WERI-Rb-1 (cell line): ENCODE data around the gene LRRC4C.
"Not testable (repeated sequence)": the region's sequence is repeated elsewhere in the genome, so short reads cannot be mapped to it uniquely, and the experiment has no call there.

Source experiments
- DNase-seq: peaks from one replicate; pipeline ENCODE4 v3.0.0-alpha.2; 2020
- H3K27ac ChIP-seq: fragments of 250-450 bp; sonication (Bioruptor Pico); 2 replicates; pipeline ENCODE4 v1.5.1; 2020; ENCODE audit warnings: mild to moderate bottlenecking, moderate library complexity
- H3K27me3 ChIP-seq: fragments of 250-450 bp; sonication (Bioruptor Pico); 2 replicates; pipeline ENCODE4 v1.5.1; 2021; ENCODE audit warnings: mild to moderate bottlenecking, low read depth, moderate library complexity; ENCODE audit not compliant: insufficient read depth, severe bottlenecking
- H3K36me3 ChIP-seq: fragments of 250-450 bp; sonication (Bioruptor Pico); 2 replicates; pipeline ENCODE4 v1.5.1; 2020; ENCODE audit warnings: mild to moderate bottlenecking, moderate library complexity
- H3K4me3 ChIP-seq: 2 replicates; pipeline ENCODE4 v1.5.1; 2011; ENCODE audit warnings: low read depth, mild to moderate bottlenecking, control low read depth, low read length
- H3K9me3 ChIP-seq: fragments of 250-450 bp; sonication (Bioruptor Pico); 2 replicates; pipeline ENCODE4 v1.5.1; 2021; ENCODE audit warnings: mild to moderate bottlenecking, moderate library complexity; ENCODE audit not compliant: severe bottlenecking
- TF ChIP-seq, protein P1 (sequence below): IDR thresholded peaks from 2 replicates; pipeline ENCODE4 v1.5.1; 2011; ENCODE audit warnings: low read depth, mild to moderate bottlenecking, control low read depth, inconsistent platforms, low read length

Gene LRRC4C

DNA sequence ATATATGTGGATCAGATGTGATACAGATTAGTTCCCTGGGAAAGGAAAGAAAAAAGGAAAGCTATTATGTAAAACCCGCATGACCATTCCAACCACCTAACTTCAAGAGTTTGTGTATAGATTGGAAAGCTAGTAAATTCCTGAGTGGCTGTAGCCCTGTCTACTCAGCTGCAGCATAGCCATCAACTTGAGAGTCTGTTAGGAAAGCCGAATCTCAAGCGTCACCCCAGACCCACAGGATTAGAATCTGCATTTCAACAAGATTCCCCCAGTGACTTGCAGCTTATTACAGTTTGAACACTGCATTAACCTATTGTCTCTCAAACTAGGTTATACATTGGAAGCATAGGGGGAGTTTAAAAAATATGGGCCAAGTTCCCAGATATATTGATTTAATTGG is 921.7 kb downstream of the LRRC4C start:
- Histone ChIP-seq H3K27me3 (peaks cover 26% of the 10 kb centered on the region), H3K27ac (no peak overlapping the region), H3K9me3 (no peaks in the 10 kb centered on the region), H3K4me3 (no peak overlapping the region), H3K36me3 (no peaks in the 10 kb centered on the region)
- TF ChIP-seq, protein P1, sequence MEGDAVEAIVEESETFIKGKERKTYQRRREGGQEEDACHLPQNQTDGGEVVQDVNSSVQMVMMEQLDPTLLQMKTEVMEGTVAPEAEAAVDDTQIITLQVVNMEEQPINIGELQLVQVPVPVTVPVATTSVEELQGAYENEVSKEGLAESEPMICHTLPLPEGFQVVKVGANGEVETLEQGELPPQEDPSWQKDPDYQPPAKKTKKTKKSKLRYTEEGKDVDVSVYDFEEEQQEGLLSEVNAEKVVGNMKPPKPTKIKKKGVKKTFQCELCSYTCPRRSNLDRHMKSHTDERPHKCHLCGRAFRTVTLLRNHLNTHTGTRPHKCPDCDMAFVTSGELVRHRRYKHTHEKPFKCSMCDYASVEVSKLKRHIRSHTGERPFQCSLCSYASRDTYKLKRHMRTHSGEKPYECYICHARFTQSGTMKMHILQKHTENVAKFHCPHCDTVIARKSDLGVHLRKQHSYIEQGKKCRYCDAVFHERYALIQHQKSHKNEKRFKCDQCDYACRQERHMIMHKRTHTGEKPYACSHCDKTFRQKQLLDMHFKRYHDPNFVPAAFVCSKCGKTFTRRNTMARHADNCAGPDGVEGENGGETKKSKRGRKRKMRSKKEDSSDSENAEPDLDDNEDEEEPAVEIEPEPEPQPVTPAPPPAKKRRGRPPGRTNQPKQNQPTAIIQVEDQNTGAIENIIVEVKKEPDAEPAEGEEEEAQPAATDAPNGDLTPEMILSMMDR: no peak
- no peak for DNase-seq

DNA sequence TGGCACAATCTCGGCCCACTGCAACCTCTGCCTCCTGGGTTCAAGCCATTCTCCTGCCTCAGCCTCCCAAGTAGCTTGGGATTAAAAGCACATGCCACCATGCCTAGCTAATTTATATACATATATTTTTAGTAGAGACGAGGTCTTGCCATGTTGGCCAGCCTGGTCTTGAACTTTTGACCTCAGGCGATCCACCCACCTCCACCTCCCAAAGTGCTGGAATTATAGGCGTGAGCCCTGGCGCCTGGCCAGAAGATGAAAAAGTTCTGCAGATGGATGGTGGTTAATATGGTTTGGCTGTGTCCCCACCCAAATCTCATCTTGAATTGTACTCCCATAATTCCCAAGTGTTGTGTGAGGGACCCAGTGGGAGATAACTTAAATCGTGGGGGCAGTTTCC is 937.4 kb downstream of the LRRC4C start:
- not testable (repeated sequence) for H3K27me3 ChIP-seq, H3K27ac ChIP-seq, H3K9me3 ChIP-seq, H3K36me3 ChIP-seq, DNase-seq, H3K4me3 ChIP-seq

DNA sequence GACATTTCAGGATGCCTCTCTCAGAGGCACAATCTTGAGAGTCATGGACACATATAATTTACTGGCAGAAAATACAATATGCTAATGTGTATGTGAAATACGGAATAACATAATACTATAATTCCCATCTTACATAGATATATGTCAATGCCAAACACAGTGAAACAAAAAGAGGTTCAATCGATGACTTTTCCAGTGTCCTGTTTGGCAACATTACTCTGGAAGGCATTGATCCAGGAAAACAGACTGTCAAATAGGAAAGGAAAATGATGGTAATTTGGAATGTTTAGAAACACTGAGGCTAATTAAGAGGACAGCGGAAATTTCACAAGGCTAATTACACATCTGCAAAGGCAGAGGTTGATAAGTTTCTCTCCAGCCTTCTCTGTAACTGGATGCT is 942.3 kb downstream of the LRRC4C start:
- no peak overlapping the region for H3K27ac ChIP-seq
- H3K4me3 ChIP-seq: no peak overlapping the region
- H3K9me3 ChIP-seq: no peaks in the 10 kb centered on the region
- DNase-seq: no peak
- TF ChIP-seq, protein P1: no peak
- peaks cover 5% of the 10 kb centered on the region for H3K27me3 ChIP-seq
- H3K36me3 ChIP-seq: no peaks in the 10 kb centered on the region

DNA sequence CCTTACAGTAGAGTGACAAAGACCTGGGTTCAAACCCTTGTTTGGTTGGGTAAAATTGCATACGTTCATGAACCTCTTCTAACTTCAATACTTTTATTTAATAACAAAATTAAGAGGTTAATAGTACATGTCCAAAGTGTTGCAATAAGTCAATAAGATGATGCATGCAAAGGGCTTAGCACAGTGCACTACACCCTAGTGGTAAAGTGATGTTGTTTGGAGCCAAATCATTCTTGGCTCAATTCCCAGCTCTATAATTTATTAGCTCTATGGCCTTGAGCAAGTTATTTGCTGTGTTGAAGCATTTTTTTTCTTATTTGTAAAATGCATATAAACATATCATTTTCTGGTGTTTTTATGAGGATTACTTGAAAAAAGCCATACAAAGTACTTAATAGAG is 945.3 kb downstream of the LRRC4C start:
- Histone ChIP-seq H3K27me3 (peaks cover 12% of the 10 kb centered on the region), H3K4me3 (no peak overlapping the region), H3K9me3 (no peaks in the 10 kb centered on the region), H3K27ac (no peak overlapping the region), H3K36me3 (no peaks in the 10 kb centered on the region)
- TF ChIP-seq, protein P1: no peak
- no peak for DNase-seq

DNA sequence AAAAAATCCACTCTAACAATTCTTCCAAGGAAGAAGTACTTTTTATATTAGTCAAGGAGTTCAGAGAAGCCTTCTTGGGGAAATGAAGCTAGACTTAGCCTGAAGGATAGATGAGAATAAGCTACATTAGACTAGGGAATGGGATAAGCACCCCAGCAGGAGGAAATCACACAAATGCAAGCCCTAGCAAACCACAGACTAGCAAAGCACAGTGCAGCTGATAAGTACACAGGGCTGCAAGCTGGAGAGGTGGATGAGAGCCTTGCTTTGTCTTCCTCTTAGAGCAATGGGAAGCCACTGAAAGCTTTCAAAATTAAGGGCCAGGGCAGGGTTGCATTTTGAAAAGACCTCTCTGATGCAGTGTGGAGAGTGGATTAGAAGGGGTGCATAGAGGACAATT is 946.2 kb downstream of the LRRC4C start:
- DNase-seq: no peak
- H3K9me3 ChIP-seq: no peaks in the 10 kb centered on the region
- H3K27me3 ChIP-seq: peaks cover 15% of the 10 kb centered on the region
- H3K4me3 ChIP-seq: no peak overlapping the region
- H3K36me3 ChIP-seq: no peaks in the 10 kb centered on the region
- TF ChIP-seq, protein P1: no peak
- H3K27ac ChIP-seq: no peak overlapping the region

DNA sequence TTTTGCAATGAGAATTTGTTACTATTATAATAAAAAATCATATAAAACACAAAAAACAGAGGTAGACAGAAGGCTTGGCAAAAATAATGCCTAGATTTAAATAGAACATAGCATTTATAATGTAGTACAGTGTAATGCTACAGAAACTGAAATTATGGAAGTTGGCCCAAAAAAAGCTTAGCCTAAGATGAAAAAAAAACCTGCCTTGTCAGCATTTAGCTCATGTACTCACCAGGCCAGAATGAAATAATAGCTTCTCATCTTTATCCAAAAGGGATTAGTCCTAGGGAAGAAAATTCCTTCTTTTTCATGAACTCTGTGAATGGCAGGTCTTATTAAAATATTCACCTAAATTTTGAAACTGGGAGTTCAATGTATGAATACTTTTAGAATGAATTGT is 951.1 kb downstream of the LRRC4C start:
- no peak overlapping the region for H3K4me3 ChIP-seq
- TF ChIP-seq, protein P1: no peak
- peaks cover 29% of the 10 kb centered on the region for H3K27me3 ChIP-seq
- no peaks in the 10 kb centered on the region for H3K36me3 ChIP-seq
- no peak overlapping the region for H3K27ac ChIP-seq
- H3K9me3 ChIP-seq: no peaks in the 10 kb centered on the region
- no peak for DNase-seq

DNA sequence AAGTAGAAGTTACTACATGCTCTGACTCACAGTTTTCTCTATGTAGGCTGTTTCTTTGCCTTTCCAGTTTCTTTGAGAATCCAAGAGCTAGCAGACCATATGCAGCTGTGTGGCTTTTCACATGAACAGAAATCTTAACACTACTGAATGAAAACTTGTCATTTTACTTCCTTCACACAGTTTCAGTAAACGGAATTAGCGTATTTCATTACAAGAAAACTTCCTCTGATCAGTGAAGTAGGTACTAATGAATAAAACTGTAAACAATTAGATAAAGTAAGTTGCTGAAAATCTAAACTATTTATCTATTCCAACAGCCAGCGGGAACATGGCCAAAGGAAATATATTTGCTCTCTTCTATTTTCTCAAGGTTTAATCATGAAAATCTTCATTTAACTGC is 953.2 kb downstream of the LRRC4C start:
- TF ChIP-seq, protein P1: no peak
- no peak overlapping the region for H3K4me3 ChIP-seq
- H3K27ac ChIP-seq: no peak overlapping the region
- no peaks in the 10 kb centered on the region for H3K9me3 ChIP-seq
- H3K36me3 ChIP-seq: no peaks in the 10 kb centered on the region
- H3K27me3 ChIP-seq: peaks cover 22% of the 10 kb centered on the region
- no peak for DNase-seq
